ENCODE results near the gene ACTN1. TPM values are rescaled to one million over a fixed set of nuclear protein-coding genes. Genes with fewer than 3 reads are reported as not detected.

The ACTN1 gene
- total and polyA plus RNA-seq, 2 of the 8 experiments (the other 6 are each of a cell fraction or from before 2014, with no cell fraction given): 236 to 262 TPM

DNA sequence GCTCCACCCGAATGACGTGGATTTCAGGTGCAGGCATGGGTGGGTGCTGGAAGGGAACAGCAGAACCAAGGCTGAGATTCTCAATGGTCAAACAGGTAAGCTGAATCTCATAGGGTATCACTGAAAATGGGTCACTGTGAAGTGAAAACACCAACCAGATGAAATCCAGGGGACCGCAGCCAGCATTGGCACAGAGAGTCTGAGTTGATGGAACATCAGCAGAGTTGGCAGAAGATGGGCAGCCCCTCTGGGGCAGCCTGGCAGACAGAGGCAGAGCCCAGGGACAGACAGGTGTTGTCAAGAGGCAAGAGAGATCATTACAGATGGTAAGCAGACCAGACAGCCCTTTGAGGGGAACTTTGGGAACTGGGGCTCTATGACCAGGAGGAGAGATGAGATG is 48.0 kb downstream of the ACTN1 start (continued):
- TF ChIP-seq, protein P1, sequence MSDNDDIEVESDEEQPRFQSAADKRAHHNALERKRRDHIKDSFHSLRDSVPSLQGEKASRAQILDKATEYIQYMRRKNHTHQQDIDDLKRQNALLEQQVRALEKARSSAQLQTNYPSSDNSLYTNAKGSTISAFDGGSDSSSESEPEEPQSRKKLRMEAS (IDR thresholded peaks at IDR 0.05): no peak
- TF ChIP-seq SRF (IDR thresholded peaks at IDR 0.05; ENCODE audit: low read depth, low read length) (no peak), KDM5A (IDR thresholded peaks at IDR 0.05; ENCODE audit: low read length) (no peak), GTF2F1 (IDR thresholded peaks at IDR 0.05; ENCODE audit: borderline replicate concordance, low read depth, low read length) (no peak), JUN (IDR thresholded peaks at IDR 0.05; ENCODE audit: low read depth, low read length) (no peak), PHF8 (conservative IDR thresholded peaks at IDR 0.05; ENCODE audit: low read depth, low read length) (no peak), SP2 (IDR thresholded peaks at IDR 0.05; ENCODE audit: low read length) (no peak), SIN3A (conservative IDR thresholded peaks at IDR 0.05 in 1 of 2, IDR thresholded peaks at IDR 0.05 in 1 of 2; ENCODE audit: low read depth in 1 of 2, low read length in 2 of 2) (no peak), EGR1 (IDR thresholded peaks at IDR 0.05; ENCODE audit: borderline replicate concordance, low read depth, low read length) (no peak)

All from H1 (cell line).